ENCODE data around the gene PHF21B. TPM values are rescaled to one million over a fixed set of nuclear protein-coding genes. Genes with fewer than 3 reads are reported as not detected.
A peak's percentile ranks its signal among the peaks of the same experiment; 100 is the strongest.

The PHF21B gene
- total and polyA plus RNA-seq, 2 experiments from 2014 or later, result 20.6 to 149 TPM

- ATAC-seq, result no peak
- no peak overlapping the region for H3K4me2 ChIP-seq
These were observed 80.3 kb downstream of the PHF21B start for GRCh38 chr22:44929359-44930015.

More at GRCh38 chr22:44929359-44930015, 80.3 kb downstream of the PHF21B start:
- Mint-ChIP-seq H3K4me3 (no peak overlapping the region), H3K27me3 (ENCODE audit: insufficient read depth, low read depth, poor library complexity) (peaks cover 9% of the 10 kb centered on the region), H3K9me3 (peaks cover 2% of the 10 kb centered on the region; the same call in 1 of the 3 replicates), H3K4me1 (peaks cover 23% of the 10 kb centered on the region), H3K27ac (peak overlapping the region; percentile 44; the same call in 1 of the 2 replicates), H3K36me3 (ENCODE audit: low read depth) (peaks cover 24% of the 10 kb centered on the region)
- Histone ChIP-seq H3K4me1 (ENCODE audit: insufficient read depth) (no peaks in the 10 kb centered on the region), H2AFZ (no peak overlapping the region), H3K36me3 (ENCODE audit: insufficient read depth) (no peaks in the 10 kb centered on the region; the same call in 1 of the 2 replicates), H3F3A (replicated peaks; ENCODE audit: low read depth) (0 out of 2 replicates have a peak, but pooled peaks cover 2% of the 10 kb centered on the region), H4K20me1 (replicated peaks; ENCODE audit: insufficient read depth) (peaks cover 11% of the 10 kb centered on the region), H3K9me2 (ENCODE audit: insufficient read depth) (no peaks in the 10 kb centered on the region), H3K27ac (ENCODE audit: low read depth) (no peak overlapping the region), H3K27me3 (ENCODE audit: insufficient read depth) (no peaks in the 10 kb centered on the region), H3K79me2 (replicated peaks; ENCODE audit: insufficient read depth) (no peaks in the 10 kb centered on the region; the same call in 1 of the 2 replicates), H3K4me3 (no peak overlapping the region)
- TF ChIP-seq ZNF331 (CRISPR knock-in tag; IDR thresholded peaks at IDR 0.05; ENCODE audit: low read depth) (no peak), EZH2 (IDR thresholded peaks at IDR 0.05; ENCODE audit: low read depth, unreplicated experiment) (no peak), JUNB (IDR thresholded peaks at IDR 0.05; ENCODE audit: unreplicated experiment) (no peak), EZH2phosphoT487 (IDR thresholded peaks at IDR 0.05; ENCODE audit: unreplicated experiment) (no peak), STAT1 (IDR thresholded peaks at IDR 0.05; ENCODE audit: unreplicated experiment) (no peak), CREB1 (CRISPR knock-in tag; IDR thresholded peaks at IDR 0.05; ENCODE audit: low read depth) (no peak), ZNF462 (CRISPR knock-in tag; IDR thresholded peaks at IDR 0.05) (no peak), CTCF (conservative IDR thresholded peaks at IDR 0.05; ENCODE audit: low read depth in 2 of 2) (no peak), ETS1 (IDR thresholded peaks at IDR 0.05) (no peak), ZNF114 (CRISPR knock-in tag; IDR thresholded peaks at IDR 0.05) (no peak), REST (IDR thresholded peaks at IDR 0.05; ENCODE audit: unreplicated experiment) (no peak), POLR2AphosphoS5 (IDR thresholded peaks at IDR 0.05; ENCODE audit: low read depth) (no peak), NANOG (IDR thresholded peaks at IDR 0.05; ENCODE audit: borderline replicate concordance) (no peak)
- no peak for DNase-seq (ENCODE audit: low spot score)
